Measurements from ENCODE around the gene CLMN.

Gene CLMN

DNA sequence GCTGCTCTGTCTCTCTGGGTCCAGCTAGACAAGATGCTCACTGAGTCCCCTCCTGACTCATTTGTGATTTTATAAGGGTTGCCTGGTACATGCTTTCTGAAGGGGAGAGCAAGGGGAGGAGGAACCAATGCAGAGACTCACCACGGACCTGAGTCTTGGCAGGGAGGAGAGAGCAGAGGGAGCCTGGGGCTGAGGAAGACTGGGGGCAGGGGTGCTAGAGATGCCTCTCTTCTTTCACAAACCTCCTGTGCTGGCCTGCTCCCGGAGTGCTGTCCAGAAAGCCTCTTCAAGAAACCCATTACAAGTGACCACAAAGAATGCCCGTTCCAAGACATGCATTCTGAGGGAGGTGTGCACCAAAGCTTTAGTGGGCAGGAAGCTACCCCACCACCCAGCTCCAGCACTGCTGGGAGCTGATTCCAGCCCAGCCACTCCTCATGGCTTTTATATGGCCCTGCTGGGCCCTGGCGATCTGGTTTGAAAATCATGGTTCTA, 129.3 kb downstream of the CLMN start:
- no peak for TF ChIP-seq SPI1 (IDR thresholded peaks at IDR 0.05; ENCODE audit: borderline replicate concordance, low read depth)
- TF ChIP-seq, protein P1, sequence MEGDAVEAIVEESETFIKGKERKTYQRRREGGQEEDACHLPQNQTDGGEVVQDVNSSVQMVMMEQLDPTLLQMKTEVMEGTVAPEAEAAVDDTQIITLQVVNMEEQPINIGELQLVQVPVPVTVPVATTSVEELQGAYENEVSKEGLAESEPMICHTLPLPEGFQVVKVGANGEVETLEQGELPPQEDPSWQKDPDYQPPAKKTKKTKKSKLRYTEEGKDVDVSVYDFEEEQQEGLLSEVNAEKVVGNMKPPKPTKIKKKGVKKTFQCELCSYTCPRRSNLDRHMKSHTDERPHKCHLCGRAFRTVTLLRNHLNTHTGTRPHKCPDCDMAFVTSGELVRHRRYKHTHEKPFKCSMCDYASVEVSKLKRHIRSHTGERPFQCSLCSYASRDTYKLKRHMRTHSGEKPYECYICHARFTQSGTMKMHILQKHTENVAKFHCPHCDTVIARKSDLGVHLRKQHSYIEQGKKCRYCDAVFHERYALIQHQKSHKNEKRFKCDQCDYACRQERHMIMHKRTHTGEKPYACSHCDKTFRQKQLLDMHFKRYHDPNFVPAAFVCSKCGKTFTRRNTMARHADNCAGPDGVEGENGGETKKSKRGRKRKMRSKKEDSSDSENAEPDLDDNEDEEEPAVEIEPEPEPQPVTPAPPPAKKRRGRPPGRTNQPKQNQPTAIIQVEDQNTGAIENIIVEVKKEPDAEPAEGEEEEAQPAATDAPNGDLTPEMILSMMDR (IDR thresholded peaks at IDR 0.05; ENCODE audit: insufficient read depth, low read length) = no peak
- no peak for TF ChIP-seq GABPA (IDR thresholded peaks at IDR 0.05; ENCODE audit: low read depth)
- no peak for TF ChIP-seq POLR2AphosphoS5 (IDR thresholded peaks at IDR 0.05; ENCODE audit: low read depth)
- TF ChIP-seq, protein P2, sequence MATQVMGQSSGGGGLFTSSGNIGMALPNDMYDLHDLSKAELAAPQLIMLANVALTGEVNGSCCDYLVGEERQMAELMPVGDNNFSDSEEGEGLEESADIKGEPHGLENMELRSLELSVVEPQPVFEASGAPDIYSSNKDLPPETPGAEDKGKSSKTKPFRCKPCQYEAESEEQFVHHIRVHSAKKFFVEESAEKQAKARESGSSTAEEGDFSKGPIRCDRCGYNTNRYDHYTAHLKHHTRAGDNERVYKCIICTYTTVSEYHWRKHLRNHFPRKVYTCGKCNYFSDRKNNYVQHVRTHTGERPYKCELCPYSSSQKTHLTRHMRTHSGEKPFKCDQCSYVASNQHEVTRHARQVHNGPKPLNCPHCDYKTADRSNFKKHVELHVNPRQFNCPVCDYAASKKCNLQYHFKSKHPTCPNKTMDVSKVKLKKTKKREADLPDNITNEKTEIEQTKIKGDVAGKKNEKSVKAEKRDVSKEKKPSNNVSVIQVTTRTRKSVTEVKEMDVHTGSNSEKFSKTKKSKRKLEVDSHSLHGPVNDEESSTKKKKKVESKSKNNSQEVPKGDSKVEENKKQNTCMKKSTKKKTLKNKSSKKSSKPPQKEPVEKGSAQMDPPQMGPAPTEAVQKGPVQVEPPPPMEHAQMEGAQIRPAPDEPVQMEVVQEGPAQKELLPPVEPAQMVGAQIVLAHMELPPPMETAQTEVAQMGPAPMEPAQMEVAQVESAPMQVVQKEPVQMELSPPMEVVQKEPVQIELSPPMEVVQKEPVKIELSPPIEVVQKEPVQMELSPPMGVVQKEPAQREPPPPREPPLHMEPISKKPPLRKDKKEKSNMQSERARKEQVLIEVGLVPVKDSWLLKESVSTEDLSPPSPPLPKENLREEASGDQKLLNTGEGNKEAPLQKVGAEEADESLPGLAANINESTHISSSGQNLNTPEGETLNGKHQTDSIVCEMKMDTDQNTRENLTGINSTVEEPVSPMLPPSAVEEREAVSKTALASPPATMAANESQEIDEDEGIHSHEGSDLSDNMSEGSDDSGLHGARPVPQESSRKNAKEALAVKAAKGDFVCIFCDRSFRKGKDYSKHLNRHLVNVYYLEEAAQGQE (IDR thresholded peaks at IDR 0.05; ENCODE audit: insufficient replicate concordance, low read depth) = no peak
- DNase-seq (ENCODE audit: low read depth in 1 of 2, low spot score in 1 of 2) = no peak
- Histone ChIP-seq H3K4me3 (replicated peaks; ENCODE audit: insufficient read depth, low read length) (no peak overlapping the region), H3K27me3 (ENCODE audit: insufficient read depth, poor library complexity, severe bottlenecking) (no peaks in the 10 kb centered on the region), H3K27ac (replicated peaks) (no peak overlapping the region)

DNA sequence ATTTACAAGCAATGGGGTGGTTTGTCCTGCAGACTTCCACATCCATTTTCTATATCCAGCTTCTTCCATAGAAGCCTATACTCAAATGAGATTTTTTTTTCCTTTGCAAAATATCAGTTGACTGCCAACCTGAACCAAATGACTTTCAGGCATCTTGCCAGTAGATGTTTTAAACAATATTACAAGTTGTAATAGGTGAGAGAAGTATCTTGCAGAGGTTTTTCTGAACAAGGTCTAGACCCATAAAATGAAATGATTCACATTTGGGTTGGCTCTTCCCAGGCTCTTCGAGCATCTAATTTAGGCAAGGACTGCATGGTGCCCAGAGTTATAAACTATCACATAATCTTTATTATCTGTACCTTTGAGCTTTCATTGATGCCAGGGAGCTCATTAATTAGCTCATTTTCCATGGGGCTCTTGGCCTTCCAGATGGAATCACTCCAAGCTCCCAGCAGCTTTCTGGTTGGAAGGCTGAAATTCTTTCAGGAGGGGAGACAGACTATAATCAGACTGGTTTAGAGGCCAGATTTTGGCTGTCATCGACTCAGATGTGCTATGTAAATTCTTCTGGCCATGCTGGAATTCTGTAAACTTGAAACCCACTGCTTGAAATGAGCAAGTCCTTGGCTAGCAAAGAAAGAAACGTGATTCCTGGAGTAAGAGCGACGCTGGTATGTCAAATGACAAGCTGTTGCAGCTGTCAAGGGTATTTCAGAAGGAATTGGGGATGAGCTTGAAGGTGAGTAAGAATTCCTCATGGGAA, 130.2 kb downstream of the CLMN start:
- Histone ChIP-seq H3K4me3 (replicated peaks; ENCODE audit: insufficient read depth, low read length) (no peak overlapping the region), H3K27ac (replicated peaks) (no peak overlapping the region), H3K27me3 (ENCODE audit: insufficient read depth, poor library complexity, severe bottlenecking) (no peaks in the 10 kb centered on the region)
- TF ChIP-seq POLR2AphosphoS5 (IDR thresholded peaks at IDR 0.05; ENCODE audit: low read depth) (no peak), SPI1 (IDR thresholded peaks at IDR 0.05; ENCODE audit: borderline replicate concordance, low read depth) (no peak), GABPA (IDR thresholded peaks at IDR 0.05; ENCODE audit: low read depth) (no peak)
- TF ChIP-seq, protein P1 (IDR thresholded peaks at IDR 0.05; ENCODE audit: insufficient read depth, low read length) = no peak
- TF ChIP-seq, protein P2 (IDR thresholded peaks at IDR 0.05; ENCODE audit: insufficient replicate concordance, low read depth) = no peak
- no peak for DNase-seq (ENCODE audit: low read depth in 1 of 2, low spot score in 1 of 2)

DNA sequence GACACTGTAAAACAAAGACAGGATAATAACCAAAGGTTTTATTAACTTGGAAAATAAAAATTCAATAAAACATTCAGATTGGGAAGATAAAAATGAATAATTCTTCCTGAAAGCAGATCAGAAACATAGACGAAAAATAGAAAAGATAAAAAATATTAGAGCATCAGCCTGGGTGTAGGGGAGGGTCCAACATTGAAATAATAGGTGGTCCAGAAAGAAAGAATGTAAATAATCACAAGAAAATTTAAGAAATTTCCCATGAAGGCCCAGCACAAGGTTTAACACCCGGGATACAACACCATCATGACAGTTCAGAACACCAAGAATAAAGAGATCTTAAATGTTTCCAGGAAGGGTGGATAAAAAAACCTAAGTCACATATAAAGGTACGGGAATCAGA, 131.3 kb downstream of the CLMN start:
- no peak overlapping the region for H3K4me3 ChIP-seq (replicated peaks; ENCODE audit: insufficient read depth, low read length)
- H3K27ac ChIP-seq (replicated peaks) = no peak overlapping the region
- DNase-seq (ENCODE audit: low read depth in 1 of 2, low spot score in 1 of 2) = no peak
- no peak for TF ChIP-seq POLR2AphosphoS5 (IDR thresholded peaks at IDR 0.05; ENCODE audit: low read depth)
- no peaks in the 10 kb centered on the region for H3K27me3 ChIP-seq (ENCODE audit: insufficient read depth, poor library complexity, severe bottlenecking)

DNA sequence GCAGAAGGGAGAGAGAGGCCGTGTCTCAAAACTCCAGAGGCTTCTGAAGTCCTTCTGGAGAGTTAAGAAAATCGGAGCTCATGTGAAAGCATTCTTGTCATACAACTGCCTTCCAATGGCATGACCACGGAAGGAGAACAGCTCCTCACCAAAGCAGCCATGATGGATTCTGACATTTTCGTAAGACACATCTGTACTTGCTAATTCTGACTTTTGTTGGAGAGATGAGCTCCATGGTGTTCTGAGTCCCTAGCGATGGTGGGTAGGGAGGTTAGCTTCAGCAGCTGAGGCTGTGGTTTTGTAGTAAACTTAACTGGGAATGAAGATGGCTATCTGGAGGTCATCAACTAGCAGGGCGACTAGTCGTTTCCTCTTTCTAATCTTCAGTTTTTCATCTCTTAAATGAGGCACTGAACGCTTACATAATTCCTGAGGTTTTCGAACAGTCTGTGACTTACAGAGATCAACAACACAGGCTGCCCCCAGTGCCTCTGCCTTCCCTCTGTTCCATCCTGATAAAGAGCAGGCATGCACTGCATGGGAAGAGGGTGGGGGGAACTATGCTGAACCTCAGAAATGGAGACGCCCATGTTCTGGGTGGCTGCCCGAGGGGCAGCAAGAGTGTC, 133.8 kb downstream of the CLMN start:
- Histone ChIP-seq H3K27ac (replicated peaks) (peak overlapping the region; percentile 92), H3K4me3 (replicated peaks; ENCODE audit: insufficient read depth, low read length) (peak overlapping the region; percentile 28), H3K27me3 (ENCODE audit: insufficient read depth, poor library complexity, severe bottlenecking) (no peaks in the 10 kb centered on the region)
- DNase-seq (ENCODE audit: low read depth in 1 of 2, low spot score in 1 of 2) = peak; percentile 76 to 81
- TF ChIP-seq GABPA (IDR thresholded peaks at IDR 0.05; ENCODE audit: low read depth) = no peak
- peak; percentile 70 for TF ChIP-seq SPI1 (IDR thresholded peaks at IDR 0.05; ENCODE audit: borderline replicate concordance, low read depth)
- TF ChIP-seq, protein P1 (IDR thresholded peaks at IDR 0.05; ENCODE audit: insufficient read depth, low read length) = no peak
- peak; percentile 26 for TF ChIP-seq POLR2AphosphoS5 (IDR thresholded peaks at IDR 0.05; ENCODE audit: low read depth)
- TF ChIP-seq, protein P2 (IDR thresholded peaks at IDR 0.05; ENCODE audit: insufficient replicate concordance, low read depth) = no peak
